ENCODE results near the gene SEMA3F.
"Not testable (repeated sequence)": the region's sequence is repeated elsewhere in the genome, so short reads cannot be mapped to it uniquely, and the experiment has no call there.

SEMA3F gene

GRCh38 chr3:50212502-50212901 lies 57.4 kb downstream of the SEMA3F start:
- no peak for DNase-seq

- no peak for DNase-seq
Measured at GRCh38 chr3:50212971-50213370, 57.8 kb downstream of the SEMA3F start.

DNA sequence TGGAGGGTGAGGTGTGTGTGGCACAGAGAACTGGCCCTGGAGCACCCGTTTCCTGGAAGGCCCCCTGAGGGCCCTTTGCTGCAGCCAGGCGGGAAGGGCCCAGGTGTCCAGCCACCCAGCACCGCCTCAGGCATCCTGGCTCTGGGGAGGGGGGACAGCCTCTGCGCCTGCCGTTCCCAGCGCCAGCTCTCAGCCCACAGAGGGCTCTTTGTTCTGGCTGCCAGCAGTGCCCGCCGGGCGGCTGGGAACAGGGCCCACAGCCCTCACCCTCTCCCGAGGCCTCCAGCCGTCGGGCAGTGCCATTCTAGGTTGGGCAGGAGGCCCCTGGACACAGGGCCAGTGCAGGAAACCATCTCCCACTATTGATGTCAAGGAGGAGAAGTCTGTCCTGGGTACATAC lies 58.2 kb downstream of the SEMA3F start:
- no peak for DNase-seq

- no peak for DNase-seq
Measured at GRCh38 chr3:50214824-50215223, 59.7 kb downstream of the SEMA3F start.

GRCh38 chr3:50215529-50215928 lies 60.4 kb downstream of the SEMA3F start:
- no peak for DNase-seq

DNA sequence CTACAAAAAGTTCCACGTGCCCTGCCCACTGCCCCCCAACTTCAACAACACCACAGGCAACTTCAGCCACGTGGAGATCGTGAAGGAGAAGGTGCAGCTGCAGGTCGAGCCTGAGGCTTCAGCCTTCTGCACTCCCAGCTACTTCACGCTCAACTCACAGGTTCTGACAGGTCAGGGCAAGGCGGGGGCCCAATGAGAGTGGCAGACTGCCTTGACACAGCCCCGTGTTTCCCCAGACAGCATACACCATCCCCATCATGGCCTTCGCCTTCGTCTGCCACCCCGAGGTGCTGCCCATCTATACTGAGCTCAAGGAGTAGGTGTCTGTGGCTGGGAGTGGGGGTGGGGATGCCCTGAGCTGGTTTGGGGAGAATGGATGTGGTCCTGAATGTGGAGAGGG lies 62.6 kb downstream of the SEMA3F start:
- DNase-seq, result no peak

DNA sequence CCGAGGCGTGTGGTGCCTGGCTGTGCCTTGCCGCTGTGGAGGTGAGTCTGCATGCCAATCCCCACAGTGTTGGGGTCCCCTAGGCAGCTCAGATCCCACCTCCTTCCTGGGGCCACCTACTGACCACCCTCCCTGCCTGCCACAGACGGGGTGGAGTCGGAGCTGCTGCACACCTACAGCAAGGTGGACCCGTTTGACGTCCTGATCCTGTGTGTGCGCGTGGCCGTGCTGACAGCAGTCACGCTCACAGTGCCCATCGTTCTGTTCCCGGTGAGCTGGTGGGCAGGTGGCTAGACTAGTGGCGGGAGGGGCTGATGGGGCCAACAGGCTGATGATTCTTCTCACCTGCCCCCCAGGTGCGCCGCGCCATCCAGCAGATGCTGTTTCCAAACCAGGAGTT lies 63.3 kb downstream of the SEMA3F start:
- no peak for DNase-seq

DNA sequence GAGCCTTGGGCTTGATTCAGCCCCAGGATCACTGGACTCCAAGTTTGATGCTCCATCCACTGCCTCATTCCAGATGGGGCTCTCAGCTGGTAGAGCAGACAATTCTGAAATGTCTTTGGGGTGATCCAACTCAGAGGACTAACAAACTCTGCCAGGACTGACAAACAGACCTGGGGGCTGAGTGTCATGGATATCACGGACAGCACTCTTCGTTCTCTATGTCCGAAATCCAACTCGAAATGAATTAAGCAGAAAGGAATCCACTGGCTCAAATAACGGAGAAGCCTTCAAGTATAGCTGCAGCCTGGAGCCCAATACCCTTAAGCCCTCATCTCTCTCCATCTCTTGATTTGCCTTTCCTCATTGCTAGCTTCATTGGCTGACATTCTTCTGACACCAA lies 64.2 kb downstream of the SEMA3F start:
- no peak for DNase-seq

GRCh38 chr3:50220109-50220508 lies 65.0 kb downstream of the SEMA3F start:
- no peak for DNase-seq

DNA sequence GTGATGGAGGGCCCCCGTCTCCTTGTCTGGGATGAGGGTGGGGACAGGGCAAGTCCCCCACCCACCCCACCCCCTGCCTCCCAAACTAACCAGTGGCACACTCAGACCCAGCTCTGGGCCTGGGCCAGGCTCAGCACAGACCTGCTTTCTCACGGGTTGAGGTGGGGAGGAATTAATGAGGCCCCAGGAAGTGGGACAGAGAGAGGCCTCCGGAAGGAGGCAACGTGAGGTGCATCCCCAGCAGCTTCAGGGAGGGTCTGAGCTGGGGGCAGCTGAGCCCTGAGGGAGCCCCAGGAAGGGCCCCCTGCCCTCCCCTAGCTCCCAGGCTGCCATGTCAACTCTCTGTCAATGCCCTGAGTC lies 65.9 kb downstream of the SEMA3F start:
- no peak for DNase-seq

- no peak for DNase-seq
Measured at GRCh38 chr3:50221411-50222168, 66.5 kb downstream of the SEMA3F start.

- DNase-seq, result no peak
Measured at GRCh38 chr3:50222169-50222528, 67.0 kb downstream of the SEMA3F start.

GRCh38 chr3:50224639-50225038 lies 69.5 kb downstream of the SEMA3F start:
- DNase-seq, result no peak

- DNase-seq, result peak in 1 of 4 experiments; percentile 43
Measured at GRCh38 chr3:50226888-50227389, 71.8 kb downstream of the SEMA3F start.

DNA sequence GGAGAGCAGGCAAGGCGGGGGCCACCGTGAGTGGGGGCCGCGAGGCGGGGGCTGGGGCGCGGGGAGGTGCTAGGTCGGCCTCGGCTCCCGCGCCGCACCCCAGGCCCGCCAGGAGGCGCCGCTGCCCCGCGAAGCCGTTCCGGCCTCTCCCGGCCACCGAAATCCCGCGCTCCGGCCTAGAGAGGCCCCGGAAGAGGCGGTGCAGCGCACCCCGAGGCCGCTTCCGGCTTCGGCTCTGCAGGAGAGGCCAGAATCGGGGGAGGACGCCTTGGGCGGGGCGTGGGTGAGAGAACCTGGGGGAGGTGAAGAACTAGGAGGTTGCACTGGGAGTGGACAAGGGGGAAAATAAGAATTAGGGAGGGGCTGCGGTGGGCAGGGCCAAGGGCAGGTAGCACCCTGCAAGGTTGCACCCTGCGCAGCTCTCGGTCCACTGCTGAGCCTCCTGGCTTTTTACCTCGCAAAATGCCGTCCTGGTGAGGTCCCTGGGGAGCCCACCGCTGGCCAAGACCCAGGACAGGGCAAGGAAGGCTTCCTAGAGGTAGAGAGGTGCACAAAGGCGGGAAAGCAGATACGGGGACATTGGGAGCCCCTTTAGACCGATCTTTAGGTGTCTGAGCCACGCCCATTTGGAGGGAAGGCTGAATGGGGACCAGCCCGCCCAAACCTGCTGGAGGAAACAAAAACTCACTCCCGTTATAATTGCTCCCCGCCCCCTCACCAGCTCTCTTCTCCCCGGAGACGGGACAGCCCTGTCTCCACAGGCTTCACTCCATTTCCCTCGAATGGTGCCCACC lies 72.5 kb downstream of the SEMA3F start:
- DNase-seq, result peak; percentile 77 to 89 (median 84)

- DNase-seq, result not testable (repeated sequence)
Measured at GRCh38 chr3:50228184-50228763, 73.2 kb downstream of the SEMA3F start.

GRCh38 chr3:50229490-50229889 lies 74.4 kb downstream of the SEMA3F start:
- DNase-seq, result no peak

DNA sequence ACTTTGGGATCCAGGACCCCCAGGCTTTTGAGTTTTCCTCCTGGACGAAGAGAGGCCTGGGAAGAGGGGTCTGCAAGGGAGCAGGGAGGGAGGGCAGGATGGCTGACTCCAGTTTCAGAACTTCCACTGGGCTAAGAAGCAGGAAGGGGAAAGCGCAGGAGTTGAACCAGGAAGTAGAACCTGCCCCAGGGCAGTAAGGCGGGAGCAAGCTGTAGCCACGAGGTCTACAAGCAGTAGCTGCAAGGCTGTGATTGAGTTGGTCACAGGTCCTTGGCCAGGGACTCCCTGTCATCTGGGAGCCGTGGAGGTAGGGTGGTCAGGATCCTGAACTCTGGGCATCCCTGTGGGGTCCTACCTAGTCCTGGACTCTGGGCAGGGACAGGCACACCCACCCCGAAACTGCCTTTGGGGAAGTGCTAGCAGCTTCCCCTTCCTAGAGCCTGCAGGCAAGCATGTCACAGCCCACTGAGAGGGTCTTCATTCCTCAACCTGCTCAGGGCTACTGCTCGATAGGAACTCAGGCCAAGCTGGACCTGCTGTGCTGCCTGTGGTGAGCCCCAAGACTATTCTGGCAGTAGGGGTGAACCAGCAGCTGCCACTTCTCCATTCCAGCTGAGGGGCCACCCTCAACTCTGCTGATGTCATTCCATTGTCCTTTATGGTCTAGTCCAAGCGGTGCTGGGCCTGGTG lies 75.1 kb downstream of the SEMA3F start:
- no peak for DNase-seq

- no peak for DNase-seq
Measured at GRCh38 chr3:50230794-50231125, 75.6 kb downstream of the SEMA3F start.

- DNase-seq, result no peak
Measured at GRCh38 chr3:50231581-50231980, 76.5 kb downstream of the SEMA3F start.

- no peak for DNase-seq
Measured at GRCh38 chr3:50232303-50232702, 77.2 kb downstream of the SEMA3F start.

GRCh38 chr3:50233176-50233575 lies 78.1 kb downstream of the SEMA3F start:
- DNase-seq, result no peak

GRCh38 chr3:50235716-50236483 lies 80.8 kb downstream of the SEMA3F start, which contains the start of gene GNAI2:
TSS of gene GNAI2 (plus strand) at chr3:50236204. CDS start at chr3:50236336, 132 bp downstream.
- peak; percentile 97 to 99 (median 98) for DNase-seq
